NCI-H146 (cell line): ENCODE data around the gene ZNF580.

Experiments
- DNase-seq: peaks from one replicate; lab custom pipeline; 2025; lab: John Stamatoyannopoulos, UW

Gene ZNF580

GRCh38 chr19:55640577-55641425 is at the start of gene ZNF580:
Gene ZNF580, plus strand, starts transcription at chr19:55641002. Its CDS starts 1,507 bp downstream, at chr19:55642509.
- DNase-seq: peak; percentile 93

- DNase-seq: no peak
These were observed 49.2 kb upstream of the ZNF580 start for GRCh38 chr19:55591555-55591954.

GRCh38 chr19:55592391-55593090 is 48.3 kb upstream of the ZNF580 start:
- no peak for DNase-seq

- DNase-seq: no peak
These were observed 47.6 kb upstream of the ZNF580 start for GRCh38 chr19:55593096-55593772.

GRCh38 chr19:55594996-55595545 is 45.7 kb upstream of the ZNF580 start:
- DNase-seq: no peak

- DNase-seq: no peak
These were observed 44.5 kb upstream of the ZNF580 start for GRCh38 chr19:55596304-55596703.

GRCh38 chr19:55597501-55597921 is 43.3 kb upstream of the ZNF580 start:
- DNase-seq: no peak

GRCh38 chr19:55598034-55598433 is 42.8 kb upstream of the ZNF580 start:
- no peak for DNase-seq

- DNase-seq: peak; percentile 95
These were observed 41.9 kb upstream of the ZNF580 start for GRCh38 chr19:55598719-55599467.

- DNase-seq: peak; percentile 100
These were observed 41.3 kb upstream of the ZNF580 start, which contains the start of gene FIZ1 for GRCh38 chr19:55599468-55599841. Gene FIZ1, minus strand, starts transcription at chr19:55599517. Its CDS starts 1,652 bp downstream, at chr19:55597865.

- DNase-seq: peak; percentile 96
These were observed 40.8 kb upstream of the ZNF580 start, which contains the start of gene ZNF524 for GRCh38 chr19:55599842-55600661. Gene ZNF524, plus strand, starts transcription at chr19:55600288. Its CDS starts 1,825 bp downstream, at chr19:55602113.

- no peak for DNase-seq
These were observed 40.2 kb upstream of the ZNF580 start for GRCh38 chr19:55600662-55601028.

- no peak for DNase-seq
These were observed 39.7 kb upstream of the ZNF580 start for GRCh38 chr19:55601084-55601483.

- DNase-seq: no peak
These were observed 38.4 kb upstream of the ZNF580 start for GRCh38 chr19:55602104-55603001.

GRCh38 chr19:55603115-55603514 is 37.7 kb upstream of the ZNF580 start:
- DNase-seq: no peak

GRCh38 chr19:55603581-55604292 is 37.1 kb upstream of the ZNF580 start:
- DNase-seq: no peak

- peak; percentile 98 for DNase-seq
These were observed 35.6 kb upstream of the ZNF580 start for GRCh38 chr19:55605207-55605636.

GRCh38 chr19:55605637-55606470 is 34.9 kb upstream of the ZNF580 start, which contains the start of gene ZNF865:
Gene ZNF865, plus strand, starts transcription at chr19:55605647. Its CDS starts 7,972 bp downstream, at chr19:55613619.
- peak; percentile 88 for DNase-seq
